H1 (cell line): ENCODE results near the gene PIGZ. TPM values are rescaled to one million over a fixed set of nuclear protein-coding genes. Genes with fewer than 3 reads are reported as not detected.

Source experiments
- CTCF ChIA-PET: fragments of 300-600 bp; sonication (Branson Sonifier 250); formaldehyde crosslinking; loops from one replicate; lab custom pipeline; 2021; ENCODE audit not compliant: partially characterized antibody; lab: Charles Lee
- POLR2A ChIA-PET: fragments of 300-600 bp; sonication (Branson Sonifier 250); formaldehyde crosslinking; loops from one replicate; lab custom pipeline; 2021; ENCODE audit warnings: inconsistent platforms; ENCODE audit not compliant: partially characterized antibody; lab: Charles Lee
- DNase-seq, 2 experiments: peaks; one replicate each; pipeline versions ENCODE4 v3.0.0 to v3.0.0-alpha.2; 2010 to 2022; ENCODE audit warnings: low spot score in 2 of 2, low read depth in 1 of 2, mixed read lengths in 1 of 2
- FAIRE-seq: peaks from 2 replicates; lab custom pipeline; 2011; peaks lifted over from hg19 to GRCh38; lab: Jason Lieb, UNC
- H2AFZ ChIP-seq: 2 replicates; pipeline ENCODE4 v1.8.1; 2012; ENCODE audit warnings: low read length, inconsistent platforms
- H2AK5ac ChIP-seq: 2 replicates; pipeline ENCODE4 v1.6.1; 2013; ENCODE audit warnings: low read depth, low read length
- H2BK120ac ChIP-seq: replicated peaks from 2 replicates; pipeline ENCODE3; 2013; ENCODE audit warnings: low read depth, low read length, inconsistent platforms
- H2BK12ac ChIP-seq: 2 replicates; pipeline ENCODE4 v1.6.1; 2013; ENCODE audit warnings: low read depth, low read length
- H2BK15ac ChIP-seq: 2 replicates; pipeline ENCODE4 v1.6.1; 2013; ENCODE audit warnings: low read length
- H2BK20ac ChIP-seq: 2 replicates; pipeline ENCODE4 v1.6.1; 2013; ENCODE audit warnings: low read length
- H2BK5ac ChIP-seq: 2 replicates; pipeline ENCODE4 v1.6.1; 2013; ENCODE audit warnings: low read depth, low read length
- H3K14ac ChIP-seq: 2 replicates; pipeline ENCODE4 v1.6.1; 2013; ENCODE audit warnings: inconsistent platforms; ENCODE audit not compliant: insufficient read length
- H3K18ac ChIP-seq: 2 replicates; pipeline ENCODE4 v1.6.1; 2013; ENCODE audit warnings: low read length; ENCODE audit errors: extremely low read depth
- H3K23ac ChIP-seq: 2 replicates; pipeline ENCODE4 v1.6.1; 2013; ENCODE audit warnings: inconsistent platforms; ENCODE audit not compliant: insufficient read length
- H3K23me2 ChIP-seq: 2 replicates; pipeline ENCODE4 v1.6.1; 2013; ENCODE audit warnings: low read depth, low read length
- H3K27ac ChIP-seq: 2 replicates; pipeline ENCODE4 v1.6.1; 2011; ENCODE audit warnings: low read depth, low read length, inconsistent platforms
- H3K27me3 ChIP-seq, 4 experiments: replicated peaks in 1 of 4; 1 replicate in 1 of 4; 2 replicates in 3 of 4; pipeline versions ENCODE4 v1.6.1 to v1.8.1; 2011 to 2013; ENCODE audit warnings: low read length in 3 of 4, mild to moderate bottlenecking in 3 of 4, inconsistent platforms in 2 of 4, mixed read lengths in 2 of 4, moderate library complexity in 1 of 4; ENCODE audit not compliant: control insufficient read depth in 3 of 4, insufficient read depth in 3 of 4; ENCODE audit errors: extremely low read depth in 1 of 4
- H3K36me3 ChIP-seq, 4 experiments: 2 replicates each; pipeline versions ENCODE4 v1.6.1 to v1.8.1; 2011 to 2013; ENCODE audit warnings: mild to moderate bottlenecking in 4 of 4, low read length in 3 of 4, moderate library complexity in 2 of 4, control low read depth in 1 of 4, inconsistent platforms in 1 of 4; ENCODE audit not compliant: insufficient read depth in 4 of 4, control insufficient read depth in 2 of 4
- H3K4ac ChIP-seq: replicated peaks from 2 replicates; pipeline ENCODE3; 2013; ENCODE audit warnings: low read length, low read depth, mixed read lengths, inconsistent platforms; ENCODE audit not compliant: insufficient read length
- H3K4me1 ChIP-seq, 4 experiments: replicated peaks in 1 of 4; 1 replicate in 1 of 4; 2 replicates in 3 of 4; pipeline versions ENCODE4 v1.6.1 to v1.8.1; 2011 to 2013; ENCODE audit warnings: low read length in 3 of 4, inconsistent platforms in 2 of 4, mixed read lengths in 1 of 4; ENCODE audit not compliant: insufficient read depth in 4 of 4, control insufficient read depth in 3 of 4
- H3K4me2 ChIP-seq, 2 experiments: 2 replicates each; pipeline versions ENCODE4 v1.6.1 to v1.8.1; 2011 to 2013; ENCODE audit warnings: low read depth in 2 of 2, low read length in 2 of 2, control low read depth in 1 of 2, inconsistent platforms in 1 of 2, mild to moderate bottlenecking in 1 of 2; ENCODE audit not compliant: insufficient read depth in 1 of 2
- H3K4me3 ChIP-seq, 4 experiments: fragments of 200-600, 300-600 bp in 1 of 4; sonication (generic), shearing (Covaris generic), sonication (Bioruptor Twin) in 1 of 4; 2 replicates each; pipeline versions ENCODE4 v1.5.1 to v1.8.1; 2011 to 2016; ENCODE audit warnings: low read length in 4 of 4, low read depth in 3 of 4, control low read depth in 2 of 4, inconsistent platforms in 2 of 4, mild to moderate bottlenecking in 2 of 4, mixed read lengths in 1 of 4, moderate library complexity in 1 of 4; ENCODE audit not compliant: insufficient read depth in 2 of 4; ENCODE audit errors: extremely low read depth in 1 of 4
- H3K56ac ChIP-seq: replicated peaks from 2 replicates; pipeline ENCODE3; 2013; ENCODE audit warnings: low read depth, mild to moderate bottlenecking, mixed read lengths, low read length, inconsistent platforms; ENCODE audit not compliant: insufficient read length
- H3K79me1 ChIP-seq: 2 replicates; pipeline ENCODE4 v1.6.1; 2013; ENCODE audit warnings: low read depth, low read length, control low read depth
- H3K79me2 ChIP-seq, 2 experiments: 2 replicates each; pipeline versions ENCODE4 v1.6.1 to v1.8.1; 2012 to 2013; ENCODE audit warnings: low read length in 2 of 2, mild to moderate bottlenecking in 2 of 2, inconsistent platforms in 1 of 2; ENCODE audit not compliant: insufficient read depth in 2 of 2, control insufficient read depth in 1 of 2
- H3K9ac ChIP-seq, 4 experiments: replicated peaks in 1 of 4; 1 replicate in 1 of 4; 2 replicates in 3 of 4; pipeline versions ENCODE4 v1.6.1 to v1.8.1; 2011 to 2013; ENCODE audit warnings: low read depth in 3 of 4, low read length in 3 of 4, control low read depth in 2 of 4, mild to moderate bottlenecking in 2 of 4, moderate library complexity in 2 of 4, inconsistent platforms in 1 of 4; ENCODE audit errors: extremely low read depth in 1 of 4
- H3K9me3 ChIP-seq, 2 experiments: 2 replicates each; pipeline versions ENCODE4 v1.6.1 to v1.8.1; 2012 to 2013; ENCODE audit warnings: mild to moderate bottlenecking in 2 of 2, moderate library complexity in 2 of 2, control low read depth in 1 of 2, inconsistent platforms in 1 of 2, low read depth in 1 of 2, low read length in 1 of 2, mixed read lengths in 1 of 2; ENCODE audit not compliant: insufficient read depth in 2 of 2
- H4K20me1 ChIP-seq, 2 experiments: replicated peaks in 1 of 2; 2 replicates each; pipeline versions ENCODE3 to v1.8.1; 2011 to 2013; ENCODE audit warnings: inconsistent platforms in 2 of 2, low read length in 2 of 2, mild to moderate bottlenecking in 1 of 2; ENCODE audit not compliant: insufficient read depth in 2 of 2, control insufficient read depth in 1 of 2
- H4K5ac ChIP-seq: 2 replicates; pipeline ENCODE4 v1.6.1; 2013; ENCODE audit warnings: low read length, low read depth, mixed read lengths, inconsistent platforms; ENCODE audit not compliant: insufficient read length
- H4K8ac ChIP-seq: 2 replicates; pipeline ENCODE4 v1.8.0; 2013; ENCODE audit warnings: mild to moderate bottlenecking, moderate library complexity, low read length, inconsistent platforms; ENCODE audit not compliant: insufficient read depth; ENCODE audit errors: extremely low read depth
- H4K91ac ChIP-seq: replicated peaks from 2 replicates; pipeline ENCODE3; 2013; ENCODE audit warnings: low read length, mixed read lengths, inconsistent platforms; ENCODE audit not compliant: insufficient read length
- ATF3 ChIP-seq: IDR thresholded peaks from 2 replicates; pipeline ENCODE4 v1.6.1; 2011; ENCODE audit warnings: low read depth, mild to moderate bottlenecking, low read length; ENCODE audit not compliant: insufficient read depth
- BRCA1 ChIP-seq: IDR thresholded peaks from 2 replicates; pipeline ENCODE4 v1.6.1; 2012; ENCODE audit warnings: low read depth, low read length, improper control_type of control experiment
- CEBPB ChIP-seq: IDR thresholded peaks from 2 replicates; pipeline ENCODE4 v1.6.1; 2012; ENCODE audit warnings: low read depth, low read length
- EZH2 ChIP-seq: fragments of 200-600 bp; sonication (generic); IDR thresholded peaks from 2 replicates; pipeline ENCODE4 v1.7.1; 2012; ENCODE audit warnings: low read depth, mild to moderate bottlenecking, moderate library complexity, low read length, inconsistent platforms; ENCODE audit not compliant: severe bottlenecking
- GABPA ChIP-seq: IDR thresholded peaks from 2 replicates; pipeline ENCODE4 v1.6.1; 2011; ENCODE audit warnings: mild to moderate bottlenecking, low read length, moderate library complexity, borderline replicate concordance; ENCODE audit not compliant: insufficient read depth
- JUND ChIP-seq: IDR thresholded peaks from 2 replicates; pipeline ENCODE4 v1.6.1; 2011; ENCODE audit warnings: mild to moderate bottlenecking, improper control_type of control experiment, low read length
- KDM5A ChIP-seq: fragments of 200-600 bp; IDR thresholded peaks from 2 replicates; pipeline ENCODE4 v1.7.1; 2012; ENCODE audit warnings: mild to moderate bottlenecking, low read length, inconsistent platforms, mixed read lengths
- POLR2A ChIP-seq, 2 experiments: IDR thresholded peaks; 1 replicate in 1 of 2; 2 replicates in 1 of 2; pipeline ENCODE4 v1.6.1; 2011; ENCODE audit warnings: low read depth in 2 of 2, low read length in 2 of 2, mild to moderate bottlenecking in 2 of 2; ENCODE audit errors: control extremely low read depth in 1 of 2
- RXRA ChIP-seq: IDR thresholded peaks from 2 replicates; pipeline ENCODE4 v1.6.1; 2011; ENCODE audit warnings: low read depth, mild to moderate bottlenecking, low read length, moderate library complexity; ENCODE audit not compliant: insufficient read depth
- SIN3A ChIP-seq, 2 experiments: IDR thresholded peaks in 1 of 2; conservative IDR thresholded peaks in 1 of 2; 2 replicates each; pipeline ENCODE4 v1.6.1; 2011 to 2012; ENCODE audit warnings: low read length in 2 of 2, improper control_type of control experiment in 1 of 2, low read depth in 1 of 2, mild to moderate bottlenecking in 1 of 2
- SIRT6 ChIP-seq: IDR thresholded peaks from one replicate; pipeline ENCODE4 v1.7.1; 2012; ENCODE audit warnings: low read length, inconsistent platforms
- SP1 ChIP-seq: IDR thresholded peaks from 2 replicates; pipeline ENCODE4 v1.6.1; 2011; ENCODE audit warnings: low read depth, low read length
- SRF ChIP-seq: IDR thresholded peaks from 2 replicates; pipeline ENCODE4 v1.6.1; 2011; ENCODE audit warnings: mild to moderate bottlenecking, low read depth, low read length, moderate library complexity
- TAF1 ChIP-seq: IDR thresholded peaks from 2 replicates; pipeline ENCODE4 v1.6.1; 2011; ENCODE audit warnings: mild to moderate bottlenecking, low read depth, low read length
- TBP ChIP-seq: IDR thresholded peaks from 2 replicates; pipeline ENCODE4 v1.6.1; 2011; ENCODE audit warnings: low read depth, low read length, improper control_type of control experiment
- WGBS, 2 experiments: shearing (Covaris generic) in 1 of 2; methylation state at CpG; one replicate each; pipeline versions ENCODE4 v1.1.6 to v1.1.7; 2013 to 2015; ENCODE audit warnings: low lambda C conversion rate in 2 of 2, mixed read lengths in 2 of 2, inconsistent platforms in 1 of 2, low coverage in 1 of 2, missing lambda C conversion rate in 1 of 2; ENCODE audit not compliant: insufficient replicate concordance in 2 of 2, insufficient coverage in 1 of 2, insufficient read length in 1 of 2; ENCODE audit errors: extremely low coverage in 1 of 2, missing lambda C conversion rate in 1 of 2; 5-methylcytosine and 5-hydroxymethylcytosine counted together
- polyA plus RNA-seq, 7 experiments: library from polyadenylated mRNA; depleted of rRNA in 3 of 7; stranded (reverse) in 5 of 7; unstranded in 2 of 7; fragments of >200 nt in 5 of 7; fragments of 200-250 nt in 2 of 7; gene quantifications; 1 replicate in 5 of 7; 2 replicates in 1 of 7; 4 replicates in 1 of 7; pipeline versions ENCODE4 v1.2.1 to v1.2.3, GENCODE V29; 2011 to 2013; ENCODE audit warnings: missing spikeins in 2 of 7, mixed read lengths in 2 of 7
- total RNA-seq: library from RNA; stranded (reverse); fragmentation: NEBNext Ultra II Directional; extraction: Animal tissue kit (Norgen Biotek cat#: 25700); gene quantifications from 2 replicates; pipeline ENCODE4 v1.2.1, GENCODE V29; 2021

The PIGZ gene
- total and polyA plus RNA-seq, 2 of the 8 experiments (the other 6 are each of a cell fraction or from before 2014, with no cell fraction given): 0.32 TPM; not detected in 1

GRCh38 chr3:196981657-196982056 is 13.0 kb upstream of the PIGZ start:
- H3K4me2 ChIP-seq: no peak overlapping the region
- WGBS, 2 experiments: 95% methylated on average over 13 of the region's 13 CpGs; no CpG with 5 or more reads in 1 of the 2 experiments
- H2BK20ac ChIP-seq: no peak overlapping the region
- H2BK120ac ChIP-seq: no peak overlapping the region
- H3K14ac ChIP-seq: no peak overlapping the region
- H3K79me2 ChIP-seq: no peaks in the 10 kb centered on the region
- H4K8ac ChIP-seq: no peak overlapping the region
- no peaks in the 10 kb centered on the region; a peak in 1 of 7 replicates for H3K4me1 ChIP-seq
- H4K20me1 ChIP-seq: no peaks in the 10 kb centered on the region
- no peak overlapping the region for H2AK5ac ChIP-seq
- no peak overlapping the region for H3K23ac ChIP-seq
- ChIA-PET CTCF (interaction anchor here (1.0 kb wide), 1 partner anchor 8 kb away, joined by 3 read pairs; no protein-coding TSS in a partner anchor), POLR2A (no interaction called here)
- H3K9ac ChIP-seq: no peak overlapping the region
- no peak overlapping the region for H4K5ac ChIP-seq
- FAIRE-seq: no peak
- no peak overlapping the region for H3K27ac ChIP-seq
- no peaks in the 10 kb centered on the region for H3K27me3 ChIP-seq
- no peaks in the 10 kb centered on the region for H3K36me3 ChIP-seq
- no peak overlapping the region for H3K4me3 ChIP-seq
- H3K79me1 ChIP-seq: no peaks in the 10 kb centered on the region
- no peaks in the 10 kb centered on the region for H3K23me2 ChIP-seq
- no peak overlapping the region for H3K56ac ChIP-seq
- H2AFZ ChIP-seq: no peak overlapping the region
- no peak overlapping the region for H2BK12ac ChIP-seq
- no peak for DNase-seq
- no peaks in the 10 kb centered on the region for H3K9me3 ChIP-seq
- no peak overlapping the region for H2BK15ac ChIP-seq
- H2BK5ac ChIP-seq: no peak overlapping the region
- no peak overlapping the region for H4K91ac ChIP-seq
- no peak overlapping the region for H3K4ac ChIP-seq
- no peak overlapping the region for H3K18ac ChIP-seq
- TF ChIP-seq CEBPB: no peak
- no peak for TF ChIP-seq SIRT6
- TF ChIP-seq BRCA1: no peak
- no peak for TF ChIP-seq SIN3A (conservative IDR thresholded peaks at IDR 0.05 in 1 of 2, IDR thresholded peaks at IDR 0.05 in 1 of 2; ENCODE audit: low read depth in 1 of 2, low read length in 2 of 2)
- no peak for TF ChIP-seq JUND
- TF ChIP-seq SRF: no peak
- TF ChIP-seq EZH2: no peak
- no peak for TF ChIP-seq POLR2A (IDR thresholded peaks at IDR 0.05; ENCODE audit: control extremely low read depth in 1 of 2, low read depth in 2 of 2, low read length in 2 of 2)
- TF ChIP-seq TBP: no peak
- TF ChIP-seq RXRA: no peak
- no peak for TF ChIP-seq GABPA
- no peak for TF ChIP-seq ATF3
- no peak for TF ChIP-seq TAF1
- TF ChIP-seq SP1: no peak
- no peak for TF ChIP-seq KDM5A
